Neural cell (in vitro differentiated cells): Measurements from ENCODE around the gene SULT4A1. TPM values are rescaled to one million over a fixed set of nuclear protein-coding genes. Genes with fewer than 3 reads are reported as not detected.

ENCODE experiments used
- H2AFZ ChIP-seq: fragments of 200-600, 300-800 bp; sonication (generic), shearing (Covaris generic); 2 replicates; pipeline ENCODE4 v1.6.0; 2014; ENCODE audit warnings: low read depth, mild to moderate bottlenecking, antibody characterized with exemption, low read length, moderate library complexity
- H3F3A ChIP-seq: fragments of 200-600 bp; shearing (Covaris generic); 2 replicates; pipeline ENCODE4 v1.6.1; 2016; ENCODE audit warnings: mild to moderate bottlenecking, moderate library complexity, mixed read lengths, antibody characterized with exemption, low read length; ENCODE audit not compliant: insufficient read depth, poor library complexity, severe bottlenecking
- H3K27ac ChIP-seq: fragments of 200-600, 300-800 bp; sonication (generic), shearing (Covaris generic); 2 replicates; pipeline ENCODE4 v1.5.1; 2014; ENCODE audit warnings: mild to moderate bottlenecking, low read length, moderate library complexity
- H3K27me3 ChIP-seq: fragments of 300-800, 200-600 bp; sonication (generic), shearing (Covaris generic); 2 replicates; pipeline ENCODE4 v1.6.0; 2014; ENCODE audit warnings: mild to moderate bottlenecking, low read depth, low read length, moderate library complexity; ENCODE audit not compliant: insufficient read depth
- H3K36me3 ChIP-seq: fragments of 300-800, 200-600 bp; sonication (generic), shearing (Covaris generic); 2 replicates; pipeline ENCODE4 v1.5.1; 2014; ENCODE audit warnings: mild to moderate bottlenecking, antibody characterized with exemption, low read length, moderate library complexity; ENCODE audit not compliant: insufficient read depth
- H3K4me2 ChIP-seq: fragments of 300-800, 200-600 bp; sonication (generic), shearing (Covaris generic); 2 replicates; pipeline ENCODE4 v1.6.0; 2014; ENCODE audit warnings: mild to moderate bottlenecking, low read length
- H3K4me3 ChIP-seq: fragments of 300-800, 200-600 bp; sonication (generic), shearing (Covaris generic); 2 replicates; pipeline ENCODE4 v1.5.1; 2014; ENCODE audit warnings: mild to moderate bottlenecking, low read length, moderate library complexity
- H3K79me2 ChIP-seq: fragments of 200-600 bp; shearing (Covaris generic); replicated peaks from 2 replicates; pipeline ENCODE4 v1.6.0; 2014; ENCODE audit warnings: mild to moderate bottlenecking, low read length, moderate library complexity; ENCODE audit not compliant: insufficient read depth
- H3K9ac ChIP-seq: fragments of 300-800, 200-600 bp; sonication (generic), shearing (Covaris generic); 2 replicates; pipeline ENCODE4 v1.6.1; 2016; ENCODE audit warnings: mild to moderate bottlenecking, low read length, mixed read lengths
- H3K9me2 ChIP-seq: fragments of 200-600 bp; shearing (Covaris generic); 2 replicates; pipeline ENCODE4 v1.6.1; 2016; ENCODE audit warnings: mild to moderate bottlenecking, low read length, mixed read lengths; ENCODE audit not compliant: insufficient read depth
- H3K9me3 ChIP-seq: fragments of 200-600, 300-800 bp; sonication (generic), shearing (Covaris generic); 2 replicates; pipeline ENCODE4 v1.6.1; 2016; ENCODE audit warnings: mild to moderate bottlenecking, mixed run types, low read length, moderate library complexity, mixed read lengths
- H4K20me1 ChIP-seq: fragments of 200-600 bp; shearing (Covaris generic); 2 replicates; pipeline ENCODE4 v1.6.1; 2016; ENCODE audit warnings: mild to moderate bottlenecking, mixed run types; ENCODE audit not compliant: insufficient read depth
- EP300 ChIP-seq: fragments of 450-650 bp; conservative IDR thresholded peaks from 2 replicates; pipeline ENCODE4 v1.6.1; 2014; ENCODE audit warnings: antibody characterized with exemption, mild to moderate bottlenecking, moderate library complexity; ENCODE audit not compliant: poor library complexity, severe bottlenecking
- EZH2 ChIP-seq: fragments of 200-600, 300-800 bp; shearing (Covaris generic), sonication (generic); IDR thresholded peaks from 2 replicates; pipeline ENCODE4 v1.6.1; 2014; ENCODE audit warnings: antibody characterized with exemption, low read length, borderline replicate concordance, mild to moderate bottlenecking; ENCODE audit not compliant: insufficient read depth, poor library complexity, severe bottlenecking
- MXI1 ChIP-seq: fragments of 450-650 bp; conservative IDR thresholded peaks from 2 replicates; pipeline ENCODE4 v1.6.1; 2014; ENCODE audit warnings: antibody characterized with exemption, mild to moderate bottlenecking; ENCODE audit not compliant: poor library complexity, severe bottlenecking
- POLR2AphosphoS5 ChIP-seq: IDR thresholded peaks from 2 replicates; pipeline ENCODE4 v1.6.1; 2012
- RAD21 ChIP-seq: fragments of 450-650 bp; conservative IDR thresholded peaks from 2 replicates; pipeline ENCODE4 v1.6.1; 2014; ENCODE audit warnings: antibody characterized with exemption, mild to moderate bottlenecking, moderate library complexity
- SMC3 ChIP-seq: fragments of 450-650 bp; conservative IDR thresholded peaks from 2 replicates; pipeline ENCODE4 v1.6.1; 2014; ENCODE audit warnings: antibody characterized with exemption, mild to moderate bottlenecking, moderate library complexity; ENCODE audit not compliant: poor library complexity
- TAF1 ChIP-seq: IDR thresholded peaks from 2 replicates; pipeline ENCODE4 v1.6.1; 2012; ENCODE audit warnings: low read depth
- polyA plus RNA-seq: library from polyadenylated mRNA; depleted of rRNA; stranded (reverse); fragments of >200 nt; gene quantifications from 2 replicates; pipeline ENCODE4 v1.2.3, GENCODE V29; 2014
- TF ChIP-seq, protein P1 (sequence below): IDR thresholded peaks from 2 replicates; pipeline ENCODE4 v1.6.1; 2012; ENCODE audit warnings: borderline replicate concordance
- TF ChIP-seq, protein P2 (sequence below): fragments of 450-650 bp; IDR thresholded peaks from 2 replicates; pipeline ENCODE4 v1.5.1; 2014; ENCODE audit warnings: antibody characterized with exemption, mild to moderate bottlenecking, moderate library complexity; ENCODE audit not compliant: poor library complexity, severe bottlenecking

The SULT4A1 gene
- polyA plus RNA-seq, 1 donor from 2014 or later, result 182 TPM

- H3K27me3 ChIP-seq, result no peaks in the 10 kb centered on the region
- TF ChIP-seq RAD21 (no peak), SMC3 (no peak), MXI1 (no peak), EZH2 (no peak), POLR2AphosphoS5 (no peak), TAF1 (no peak), EP300 (no peak)
- TF ChIP-seq, protein P1, sequence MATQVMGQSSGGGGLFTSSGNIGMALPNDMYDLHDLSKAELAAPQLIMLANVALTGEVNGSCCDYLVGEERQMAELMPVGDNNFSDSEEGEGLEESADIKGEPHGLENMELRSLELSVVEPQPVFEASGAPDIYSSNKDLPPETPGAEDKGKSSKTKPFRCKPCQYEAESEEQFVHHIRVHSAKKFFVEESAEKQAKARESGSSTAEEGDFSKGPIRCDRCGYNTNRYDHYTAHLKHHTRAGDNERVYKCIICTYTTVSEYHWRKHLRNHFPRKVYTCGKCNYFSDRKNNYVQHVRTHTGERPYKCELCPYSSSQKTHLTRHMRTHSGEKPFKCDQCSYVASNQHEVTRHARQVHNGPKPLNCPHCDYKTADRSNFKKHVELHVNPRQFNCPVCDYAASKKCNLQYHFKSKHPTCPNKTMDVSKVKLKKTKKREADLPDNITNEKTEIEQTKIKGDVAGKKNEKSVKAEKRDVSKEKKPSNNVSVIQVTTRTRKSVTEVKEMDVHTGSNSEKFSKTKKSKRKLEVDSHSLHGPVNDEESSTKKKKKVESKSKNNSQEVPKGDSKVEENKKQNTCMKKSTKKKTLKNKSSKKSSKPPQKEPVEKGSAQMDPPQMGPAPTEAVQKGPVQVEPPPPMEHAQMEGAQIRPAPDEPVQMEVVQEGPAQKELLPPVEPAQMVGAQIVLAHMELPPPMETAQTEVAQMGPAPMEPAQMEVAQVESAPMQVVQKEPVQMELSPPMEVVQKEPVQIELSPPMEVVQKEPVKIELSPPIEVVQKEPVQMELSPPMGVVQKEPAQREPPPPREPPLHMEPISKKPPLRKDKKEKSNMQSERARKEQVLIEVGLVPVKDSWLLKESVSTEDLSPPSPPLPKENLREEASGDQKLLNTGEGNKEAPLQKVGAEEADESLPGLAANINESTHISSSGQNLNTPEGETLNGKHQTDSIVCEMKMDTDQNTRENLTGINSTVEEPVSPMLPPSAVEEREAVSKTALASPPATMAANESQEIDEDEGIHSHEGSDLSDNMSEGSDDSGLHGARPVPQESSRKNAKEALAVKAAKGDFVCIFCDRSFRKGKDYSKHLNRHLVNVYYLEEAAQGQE, result no peak
- TF ChIP-seq, protein P2, sequence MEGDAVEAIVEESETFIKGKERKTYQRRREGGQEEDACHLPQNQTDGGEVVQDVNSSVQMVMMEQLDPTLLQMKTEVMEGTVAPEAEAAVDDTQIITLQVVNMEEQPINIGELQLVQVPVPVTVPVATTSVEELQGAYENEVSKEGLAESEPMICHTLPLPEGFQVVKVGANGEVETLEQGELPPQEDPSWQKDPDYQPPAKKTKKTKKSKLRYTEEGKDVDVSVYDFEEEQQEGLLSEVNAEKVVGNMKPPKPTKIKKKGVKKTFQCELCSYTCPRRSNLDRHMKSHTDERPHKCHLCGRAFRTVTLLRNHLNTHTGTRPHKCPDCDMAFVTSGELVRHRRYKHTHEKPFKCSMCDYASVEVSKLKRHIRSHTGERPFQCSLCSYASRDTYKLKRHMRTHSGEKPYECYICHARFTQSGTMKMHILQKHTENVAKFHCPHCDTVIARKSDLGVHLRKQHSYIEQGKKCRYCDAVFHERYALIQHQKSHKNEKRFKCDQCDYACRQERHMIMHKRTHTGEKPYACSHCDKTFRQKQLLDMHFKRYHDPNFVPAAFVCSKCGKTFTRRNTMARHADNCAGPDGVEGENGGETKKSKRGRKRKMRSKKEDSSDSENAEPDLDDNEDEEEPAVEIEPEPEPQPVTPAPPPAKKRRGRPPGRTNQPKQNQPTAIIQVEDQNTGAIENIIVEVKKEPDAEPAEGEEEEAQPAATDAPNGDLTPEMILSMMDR, result no peak
- H3F3A ChIP-seq, result no peaks in the 10 kb centered on the region
- H3K9ac ChIP-seq, result no peak overlapping the region
- no peak overlapping the region for H3K27ac ChIP-seq
- no peaks in the 10 kb centered on the region for H3K36me3 ChIP-seq
- no peaks in the 10 kb centered on the region for H3K79me2 ChIP-seq
- H3K4me2 ChIP-seq, result no peak overlapping the region
- H3K9me2 ChIP-seq, result no peaks in the 10 kb centered on the region
- no peak overlapping the region for H3K4me3 ChIP-seq
- H4K20me1 ChIP-seq, result no peaks in the 10 kb centered on the region
- H3K9me3 ChIP-seq, result no peaks in the 10 kb centered on the region
- no peak overlapping the region for H2AFZ ChIP-seq
These were observed 29.7 kb downstream of the SULT4A1 start for GRCh38 chr22:43832393-43833265.

DNA sequence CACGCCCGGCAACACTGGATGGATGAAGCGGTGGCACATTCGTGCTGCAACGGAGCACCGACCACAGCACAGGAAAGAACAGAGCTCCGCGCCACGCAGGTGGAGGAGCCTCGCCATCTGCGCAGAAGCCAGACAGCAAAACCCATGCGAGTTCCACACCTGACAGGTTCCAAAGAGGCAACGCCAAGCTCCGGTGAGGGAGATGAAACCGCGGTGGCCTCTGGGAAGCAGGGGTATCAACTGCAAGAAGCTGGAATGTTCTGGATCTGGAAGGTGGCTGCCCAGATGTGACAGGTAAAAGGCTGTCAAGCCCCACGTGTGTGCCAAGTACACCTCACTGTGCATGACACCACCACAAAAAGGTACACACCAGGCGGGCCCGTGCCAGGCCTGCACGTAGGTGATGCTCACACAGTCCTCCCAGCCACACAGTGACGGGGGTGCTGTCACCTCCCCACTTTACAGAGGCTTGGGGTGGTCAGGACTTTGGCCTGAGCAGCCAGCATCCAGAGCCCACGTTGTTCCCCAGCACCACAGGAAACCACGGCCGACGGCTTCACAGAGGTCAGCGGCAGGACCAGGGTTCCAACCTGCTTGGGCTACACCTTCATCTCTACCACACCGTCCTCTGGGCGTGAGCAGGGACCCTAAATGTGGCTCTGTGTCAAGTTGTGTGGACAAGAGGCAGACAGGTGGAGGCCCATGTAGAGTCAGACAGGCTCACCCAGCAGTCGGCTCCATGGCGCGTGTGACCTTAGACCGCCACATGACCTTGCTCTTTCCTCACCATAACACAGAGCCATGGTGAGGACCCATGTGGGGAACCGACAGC is 30.5 kb downstream of the SULT4A1 start:
- Histone ChIP-seq H3K79me2 (no peaks in the 10 kb centered on the region), H4K20me1 (no peaks in the 10 kb centered on the region), H2AFZ (no peak overlapping the region), H3K27me3 (no peaks in the 10 kb centered on the region), H3K9ac (no peak overlapping the region), H3F3A (no peaks in the 10 kb centered on the region), H3K36me3 (no peaks in the 10 kb centered on the region), H3K4me2 (no peak overlapping the region), H3K4me3 (no peak overlapping the region), H3K27ac (no peak overlapping the region), H3K9me3 (no peaks in the 10 kb centered on the region), H3K9me2 (no peaks in the 10 kb centered on the region)
- TF ChIP-seq EP300 (no peak), POLR2AphosphoS5 (no peak), SMC3 (no peak), RAD21 (no peak), MXI1 (no peak), EZH2 (no peak), TAF1 (no peak)
- TF ChIP-seq, protein P1, result no peak
- TF ChIP-seq, protein P2, result no peak
